Caco-2 (cell line): ENCODE results near the gene MYCBP2. TPM values are rescaled to one million over a fixed set of nuclear protein-coding genes. Genes with fewer than 3 reads are reported as not detected.

Experiments used
- BruUV-seq: library from RNA; stranded (reverse); fragments of 400-500 nt; replicated peaks from 2 replicates; lab custom pipeline; 2021; lab: Mats Ljungman, UMichigan
- CTCF ChIA-PET: fragments of 300-600 bp; sonication (Branson Sonifier 250); formaldehyde crosslinking; loops from one replicate; lab custom pipeline; 2022; ENCODE audit warnings: antibody characterized with exemption; lab: Charles Lee
- POLR2A ChIA-PET: fragments of 300-600 bp; sonication (Branson Sonifier 250); formaldehyde crosslinking; loops from one replicate; lab custom pipeline; 2022; ENCODE audit warnings: antibody characterized with exemption; lab: Charles Lee
- DNase-seq, 2 experiments: peaks; one replicate each; pipeline versions ENCODE4 v3.0.0 to v3.0.0-alpha.2; 2020 to 2022
- H3K27me3 ChIP-seq: replicated peaks from 2 replicates; pipeline ENCODE4 v1.6.0; 2011; ENCODE audit warnings: low read length; ENCODE audit not compliant: control insufficient read depth, insufficient read depth
- H3K36me3 ChIP-seq: 2 replicates; pipeline ENCODE4 v1.5.1; 2011; ENCODE audit warnings: low read length; ENCODE audit not compliant: control insufficient read depth, insufficient read depth
- H3K4me1 ChIP-seq: fragments of 250-450 bp; sonication (Bioruptor Pico); 2 replicates; pipeline ENCODE4 v1.5.1; 2020; ENCODE audit warnings: mild to moderate bottlenecking
- H3K4me3 ChIP-seq: 2 replicates; pipeline ENCODE4 v1.5.1; 2011; ENCODE audit warnings: low read depth, mild to moderate bottlenecking, control low read depth, low read length
- H3K9me3 ChIP-seq: fragments of 250-450 bp; sonication (Bioruptor Pico); 2 replicates; pipeline ENCODE4 v1.5.1; 2020; ENCODE audit warnings: mild to moderate bottlenecking, moderate library complexity
- H3K27ac Mint-ChIP-seq: one replicate; pipeline ENCODE4 v1.8.0; 2022; ENCODE audit warnings: mixed read lengths; ENCODE audit not compliant: unreplicated experiment
- H3K27me3 Mint-ChIP-seq: one replicate; pipeline ENCODE4 v1.8.0; 2022; ENCODE audit warnings: mixed read lengths; ENCODE audit not compliant: insufficient read depth, unreplicated experiment
- H3K36me3 Mint-ChIP-seq: one replicate; pipeline ENCODE4 v1.8.0; 2022; ENCODE audit warnings: mild to moderate bottlenecking, mixed read lengths; ENCODE audit not compliant: insufficient read depth, unreplicated experiment
- H3K4me1 Mint-ChIP-seq: one replicate; pipeline ENCODE4 v1.8.0; 2022; ENCODE audit warnings: low read depth, mixed read lengths; ENCODE audit not compliant: unreplicated experiment
- H3K4me3 Mint-ChIP-seq: one replicate; pipeline ENCODE4 v1.8.0; 2022; ENCODE audit warnings: mild to moderate bottlenecking, moderate library complexity, mixed read lengths; ENCODE audit not compliant: unreplicated experiment
- H3K9me3 Mint-ChIP-seq: one replicate; pipeline ENCODE4 v1.8.0; 2022; ENCODE audit warnings: mixed read lengths; ENCODE audit not compliant: unreplicated experiment
- intact Hi-C: fragments of 100-400 bp; cut with micrococcal nuclease; formaldehyde crosslinking; loops from one replicate; pipeline ENCODE4 v1.10.0; 2022; ENCODE audit not compliant: unreplicated experiment
- total RNA-seq: library from RNA; stranded (reverse); gene quantifications from 2 replicates; pipeline ENCODE4 v1.2.3, GENCODE V29; 2022
- TF ChIP-seq, protein P1 (sequence below), 2 experiments: fragments of 200-600 bp in 1 of 2; IDR thresholded peaks; 1 replicate in 1 of 2; 2 replicates in 1 of 2; pipeline versions ENCODE4 v1.5.1 to v1.8.0; 2011 to 2022; ENCODE audit warnings: antibody characterized with exemption in 1 of 2, control low read depth in 1 of 2, inconsistent platforms in 1 of 2, low read depth in 1 of 2, low read length in 1 of 2, mild to moderate bottlenecking in 1 of 2, moderate library complexity in 1 of 2; ENCODE audit not compliant: insufficient read depth in 1 of 2, severe bottlenecking in 1 of 2, unreplicated experiment in 1 of 2

Gene MYCBP2
- total RNA-seq, 1 experiment from 2014 or later: 41.3 TPM

GRCh38 chr13:77325371-77325980 lies 1.4 kb downstream of the MYCBP2 start:
- no peaks in the 10 kb centered on the region for H3K9me3 ChIP-seq
- Mint-ChIP-seq H3K27me3 (no peaks in the 10 kb centered on the region), H3K27ac (peak overlapping the region; percentile 78), H3K36me3 (peaks cover 8% of the 10 kb centered on the region), H3K4me3 (peak overlapping the region; percentile 99), H3K4me1 (peaks cover 17% of the 10 kb centered on the region), H3K9me3 (no peaks in the 10 kb centered on the region)
- DNase-seq: no peak
- H3K36me3 ChIP-seq: no peaks in the 10 kb centered on the region
- H3K4me1 ChIP-seq: peaks cover 15% of the 10 kb centered on the region
- peak overlapping the region; percentile 84 for H3K4me3 ChIP-seq
- TSS peak; percentile 51 for BruUV-seq
- ChIA-PET CTCF (interaction anchor here (1.9 kb wide), 1 partner anchor 153 kb away, joined by 16 read pairs; no protein-coding TSS in a partner anchor), POLR2A (no interaction called here)
- intact Hi-C loops: loop anchor here (5.0 kb wide), 2 partner anchors 238 to 283 kb away; no protein-coding TSS in a partner anchor
- H3K27me3 ChIP-seq: no peaks in the 10 kb centered on the region
- TF ChIP-seq, protein P1, sequence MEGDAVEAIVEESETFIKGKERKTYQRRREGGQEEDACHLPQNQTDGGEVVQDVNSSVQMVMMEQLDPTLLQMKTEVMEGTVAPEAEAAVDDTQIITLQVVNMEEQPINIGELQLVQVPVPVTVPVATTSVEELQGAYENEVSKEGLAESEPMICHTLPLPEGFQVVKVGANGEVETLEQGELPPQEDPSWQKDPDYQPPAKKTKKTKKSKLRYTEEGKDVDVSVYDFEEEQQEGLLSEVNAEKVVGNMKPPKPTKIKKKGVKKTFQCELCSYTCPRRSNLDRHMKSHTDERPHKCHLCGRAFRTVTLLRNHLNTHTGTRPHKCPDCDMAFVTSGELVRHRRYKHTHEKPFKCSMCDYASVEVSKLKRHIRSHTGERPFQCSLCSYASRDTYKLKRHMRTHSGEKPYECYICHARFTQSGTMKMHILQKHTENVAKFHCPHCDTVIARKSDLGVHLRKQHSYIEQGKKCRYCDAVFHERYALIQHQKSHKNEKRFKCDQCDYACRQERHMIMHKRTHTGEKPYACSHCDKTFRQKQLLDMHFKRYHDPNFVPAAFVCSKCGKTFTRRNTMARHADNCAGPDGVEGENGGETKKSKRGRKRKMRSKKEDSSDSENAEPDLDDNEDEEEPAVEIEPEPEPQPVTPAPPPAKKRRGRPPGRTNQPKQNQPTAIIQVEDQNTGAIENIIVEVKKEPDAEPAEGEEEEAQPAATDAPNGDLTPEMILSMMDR (IDR thresholded peaks at IDR 0.05; ENCODE audit: insufficient read depth in 1 of 2, low read depth in 1 of 2, low read length in 1 of 2, severe bottlenecking in 1 of 2, unreplicated experiment in 1 of 2): no peak

GRCh38 chr13:77323858-77324257 lies 3.0 kb downstream of the MYCBP2 start:
- BruUV-seq: no TSS peak
- Histone ChIP-seq H3K4me1 (peaks cover 15% of the 10 kb centered on the region), H3K9me3 (no peaks in the 10 kb centered on the region), H3K4me3 (no peak overlapping the region), H3K27me3 (no peaks in the 10 kb centered on the region), H3K36me3 (no peaks in the 10 kb centered on the region)
- Mint-ChIP-seq H3K9me3 (no peaks in the 10 kb centered on the region), H3K27ac (no peak overlapping the region), H3K4me1 (peaks cover 11% of the 10 kb centered on the region), H3K27me3 (no peaks in the 10 kb centered on the region), H3K36me3 (peaks cover 8% of the 10 kb centered on the region), H3K4me3 (no peak overlapping the region)
- CTCF ChIA-PET: no interaction called here
- intact Hi-C loops: no loop called here
- DNase-seq: no peak
- TF ChIP-seq, protein P1 (IDR thresholded peaks at IDR 0.05; ENCODE audit: insufficient read depth in 1 of 2, low read depth in 1 of 2, low read length in 1 of 2, severe bottlenecking in 1 of 2, unreplicated experiment in 1 of 2): no peak
- POLR2A ChIA-PET: no interaction called here

- peaks cover 5% of the 10 kb centered on the region for H3K4me1 ChIP-seq
- no TSS peak for BruUV-seq
- Mint-ChIP-seq H3K4me3 (no peak overlapping the region), H3K9me3 (no peaks in the 10 kb centered on the region), H3K27ac (no peak overlapping the region), H3K27me3 (no peaks in the 10 kb centered on the region), H3K36me3 (no peaks in the 10 kb centered on the region), H3K4me1 (peaks cover 11% of the 10 kb centered on the region)
- ChIA-PET POLR2A (no interaction called here), CTCF (no interaction called here)
- H3K27me3 ChIP-seq: no peaks in the 10 kb centered on the region
- no peaks in the 10 kb centered on the region for H3K9me3 ChIP-seq
- no peak overlapping the region for H3K4me3 ChIP-seq
- TF ChIP-seq, protein P1 (IDR thresholded peaks at IDR 0.05; ENCODE audit: insufficient read depth in 1 of 2, low read depth in 1 of 2, low read length in 1 of 2, severe bottlenecking in 1 of 2, unreplicated experiment in 1 of 2): no peak
- intact Hi-C loops: no loop called here
- DNase-seq: no peak
- H3K36me3 ChIP-seq: no peaks in the 10 kb centered on the region
Measured at GRCh38 chr13:77319536-77319935, 7.4 kb downstream of the MYCBP2 start.
